T-helper 2 cell treated with Interferon-gamma antibody and Interleukin-4, amounts not matched to agents 5 μg/mL and 100 μg/mL, for 36 hours (primary cell): ENCODE data around the gene PEAK1.
"Not testable (repeated sequence)": the region's sequence is repeated elsewhere in the genome, so short reads cannot be mapped to it uniquely, and the experiment has no call there.

Experiments
- DNase-seq: peaks from one replicate; pipeline ENCODE4 v3.0.0; 2021; ENCODE audit warnings: low spot score
- H3K27ac Mint-ChIP-seq: one replicate; pipeline ENCODE4 v1.8.0; 2021; ENCODE audit warnings: mild to moderate bottlenecking, mixed read lengths
- H3K27me3 Mint-ChIP-seq: one replicate; pipeline ENCODE4 v1.8.0; 2021; ENCODE audit warnings: low read depth, mixed read lengths
- H3K36me3 Mint-ChIP-seq: one replicate; pipeline ENCODE4 v1.8.0; 2021; ENCODE audit warnings: low read depth, mixed read lengths
- H3K4me1 Mint-ChIP-seq: one replicate; pipeline ENCODE4 v1.8.0; 2021; ENCODE audit warnings: low read depth, mixed read lengths
- H3K4me3 Mint-ChIP-seq: one replicate; pipeline ENCODE4 v1.8.0; 2022; ENCODE audit warnings: mild to moderate bottlenecking, moderate library complexity, mixed read lengths
- H3K9me3 Mint-ChIP-seq: one replicate; pipeline ENCODE4 v1.8.0; 2021; ENCODE audit warnings: mixed read lengths

PEAK1 gene

GRCh38 chr15:77208241-77208640 is 211.7 kb downstream of the PEAK1 start:
- peaks cover 6% of the 10 kb centered on the region for H3K9me3 Mint-ChIP-seq
- no peak overlapping the region for H3K4me3 Mint-ChIP-seq
- DNase-seq: no peak
- H3K36me3 Mint-ChIP-seq: peaks cover 2% of the 10 kb centered on the region
- no peaks in the 10 kb centered on the region for H3K4me1 Mint-ChIP-seq
- no peak overlapping the region for H3K27ac Mint-ChIP-seq
- no peaks in the 10 kb centered on the region for H3K27me3 Mint-ChIP-seq

DNA sequence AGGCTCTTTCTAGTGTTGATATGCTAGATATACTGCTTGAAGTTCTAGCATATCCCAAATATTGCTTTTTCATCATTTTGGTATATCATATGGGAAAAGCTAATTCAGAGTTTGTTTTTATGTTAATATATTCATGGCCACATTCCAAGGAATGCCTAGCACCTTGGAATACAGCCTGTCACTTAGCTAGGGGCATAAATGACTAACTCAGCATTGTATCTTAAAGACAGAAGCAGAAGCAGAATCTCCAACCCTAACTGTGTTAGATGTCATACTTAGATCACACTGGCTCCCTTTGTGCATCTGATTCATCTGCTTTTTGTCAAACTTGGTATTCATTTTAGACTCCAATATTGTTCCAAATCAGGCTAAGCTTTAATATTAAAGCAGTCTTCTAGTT is 218.2 kb downstream of the PEAK1 start:
- Mint-ChIP-seq H3K4me3 (no peak overlapping the region), H3K27ac (no peak overlapping the region), H3K9me3 (peaks cover 15% of the 10 kb centered on the region), H3K4me1 (peaks cover 4% of the 10 kb centered on the region), H3K27me3 (no peaks in the 10 kb centered on the region), H3K36me3 (peaks cover 5% of the 10 kb centered on the region)
- no peak for DNase-seq

GRCh38 chr15:77196381-77196780 is 223.5 kb downstream of the PEAK1 start:
- Mint-ChIP-seq H3K4me3 (no peak overlapping the region), H3K9me3 (peaks cover 15% of the 10 kb centered on the region), H3K27ac (no peak overlapping the region), H3K4me1 (no peaks in the 10 kb centered on the region), H3K27me3 (no peaks in the 10 kb centered on the region), H3K36me3 (peaks cover 5% of the 10 kb centered on the region)
- DNase-seq: no peak

- Mint-ChIP-seq H3K36me3 (peaks cover 5% of the 10 kb centered on the region), H3K27me3 (no peaks in the 10 kb centered on the region), H3K4me1 (no peaks in the 10 kb centered on the region), H3K9me3 (peaks cover 15% of the 10 kb centered on the region), H3K27ac (no peak overlapping the region), H3K4me3 (no peak overlapping the region)
- DNase-seq: no peak
Observed at GRCh38 chr15:77195586-77195985, 224.3 kb downstream of the PEAK1 start.

DNA sequence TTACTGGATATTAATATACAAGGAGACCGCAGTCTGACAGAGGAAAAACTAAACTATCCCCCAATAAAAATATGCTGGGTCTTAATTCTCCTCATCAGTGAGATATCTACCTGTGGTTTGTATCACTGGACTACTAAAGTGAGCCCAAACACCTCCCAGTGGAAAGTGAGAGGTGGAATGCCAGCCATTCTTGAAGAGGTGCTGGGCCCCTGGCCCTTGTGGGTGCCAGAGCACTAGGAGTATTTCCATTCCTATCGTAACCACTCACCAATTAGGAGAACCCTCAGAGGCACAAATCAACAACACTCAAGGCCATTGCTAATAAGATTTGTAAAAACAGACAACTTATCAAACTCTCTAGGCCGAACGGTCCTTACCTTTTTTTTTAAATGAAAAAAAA is 227.5 kb downstream of the PEAK1 start:
- DNase-seq: no peak
- Mint-ChIP-seq H3K36me3 (no peaks in the 10 kb centered on the region), H3K27ac (no peak overlapping the region), H3K9me3 (no peaks in the 10 kb centered on the region), H3K27me3 (no peaks in the 10 kb centered on the region), H3K4me3 (no peak overlapping the region), H3K4me1 (peaks cover 18% of the 10 kb centered on the region)

DNA sequence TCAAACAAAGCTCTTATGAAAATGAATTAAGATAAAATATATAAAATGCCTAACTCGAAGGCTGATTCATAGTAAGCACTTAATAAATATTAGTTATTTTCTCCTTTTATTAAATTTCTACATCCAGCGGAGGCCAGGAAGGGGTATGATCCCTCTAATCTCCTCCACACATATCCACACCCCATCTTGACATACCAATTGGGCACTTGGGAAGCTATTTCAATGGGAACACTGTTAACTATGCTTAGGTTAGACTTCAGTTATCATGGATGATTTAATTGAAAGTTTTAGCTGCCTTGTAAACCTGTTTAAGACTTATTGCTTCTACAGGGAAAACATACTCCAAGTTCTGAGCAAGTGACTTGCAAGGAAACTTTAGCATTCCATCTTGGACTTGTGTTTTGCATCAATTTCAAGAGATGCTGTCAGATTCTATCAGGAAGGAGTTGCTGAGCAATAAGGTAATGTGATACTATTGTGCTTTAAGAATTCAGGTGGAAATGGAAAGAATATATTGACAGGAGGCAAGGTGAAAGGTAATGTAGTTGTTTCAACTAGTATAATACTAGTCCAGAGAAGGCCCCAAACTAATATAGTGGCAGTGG is 228.6 kb downstream of the PEAK1 start:
- Mint-ChIP-seq H3K36me3 (no peaks in the 10 kb centered on the region), H3K27me3 (no peaks in the 10 kb centered on the region), H3K4me3 (no peak overlapping the region), H3K27ac (no peak overlapping the region), H3K4me1 (peaks cover 27% of the 10 kb centered on the region), H3K9me3 (no peaks in the 10 kb centered on the region)
- DNase-seq: no peak

- Mint-ChIP-seq H3K36me3 (no peaks in the 10 kb centered on the region), H3K4me1 (peaks cover 31% of the 10 kb centered on the region), H3K27ac (peak overlapping the region; percentile 37), H3K4me3 (peak overlapping the region; percentile 57), H3K9me3 (no peaks in the 10 kb centered on the region), H3K27me3 (no peaks in the 10 kb centered on the region)
- DNase-seq: peak; percentile 55
Observed at GRCh38 chr15:77187751-77188464, 232.0 kb downstream of the PEAK1 start.

DNA sequence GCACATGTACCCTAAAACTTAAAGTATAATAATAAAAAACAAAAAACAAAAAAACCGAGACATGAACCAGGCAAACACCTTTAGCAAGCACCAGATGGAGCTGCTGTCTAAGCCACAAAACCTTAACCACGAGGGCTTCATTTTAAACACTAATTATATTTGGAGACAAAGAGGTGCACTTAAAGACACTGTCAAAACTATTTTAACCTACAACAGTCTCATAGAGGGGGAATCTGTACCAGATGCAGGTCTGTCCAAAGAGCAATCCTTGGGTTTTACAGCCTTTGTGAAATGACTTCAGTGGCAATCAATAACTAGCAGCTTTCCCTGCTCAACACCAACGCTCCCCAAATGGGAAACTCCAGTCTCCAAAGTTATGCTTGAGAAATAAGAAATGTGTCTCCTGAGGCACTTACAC is 233.3 kb downstream of the PEAK1 start:
- no peak for DNase-seq
- Mint-ChIP-seq H3K4me3 (no peak overlapping the region), H3K4me1 (peaks cover 43% of the 10 kb centered on the region), H3K27me3 (no peaks in the 10 kb centered on the region), H3K9me3 (no peaks in the 10 kb centered on the region), H3K27ac (no peak overlapping the region), H3K36me3 (no peaks in the 10 kb centered on the region)

GRCh38 chr15:77185242-77185785 is 234.6 kb downstream of the PEAK1 start:
- Mint-ChIP-seq H3K27me3 (no peaks in the 10 kb centered on the region), H3K9me3 (no peaks in the 10 kb centered on the region), H3K36me3 (no peaks in the 10 kb centered on the region), H3K4me3 (no peak overlapping the region), H3K4me1 (peaks cover 55% of the 10 kb centered on the region), H3K27ac (no peak overlapping the region)
- DNase-seq: no peak

DNA sequence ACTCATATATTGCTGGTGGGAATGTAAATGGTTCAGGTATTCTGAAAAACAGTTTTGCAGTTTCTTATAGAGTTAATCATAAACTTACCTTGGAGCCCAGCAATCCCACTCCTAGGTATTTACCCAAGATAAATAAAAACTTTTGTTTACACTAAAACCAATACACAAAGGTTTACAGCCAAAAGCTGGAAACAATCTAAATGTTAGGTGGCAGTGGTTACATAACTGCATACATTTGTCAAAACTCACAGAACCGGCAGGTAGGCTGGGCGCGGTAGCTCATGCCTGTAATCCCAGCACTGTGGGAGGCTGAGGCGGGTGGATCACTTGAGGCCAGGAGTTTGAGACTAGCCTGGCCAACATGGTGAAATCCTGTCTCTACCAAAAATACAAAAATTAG is 235.6 kb downstream of the PEAK1 start:
- not testable (repeated sequence) for DNase-seq, H3K4me3 Mint-ChIP-seq, H3K27me3 Mint-ChIP-seq, H3K9me3 Mint-ChIP-seq, H3K27ac Mint-ChIP-seq, H3K36me3 Mint-ChIP-seq
- H3K4me1 Mint-ChIP-seq: peaks cover 60% of the 10 kb centered on the region

DNA sequence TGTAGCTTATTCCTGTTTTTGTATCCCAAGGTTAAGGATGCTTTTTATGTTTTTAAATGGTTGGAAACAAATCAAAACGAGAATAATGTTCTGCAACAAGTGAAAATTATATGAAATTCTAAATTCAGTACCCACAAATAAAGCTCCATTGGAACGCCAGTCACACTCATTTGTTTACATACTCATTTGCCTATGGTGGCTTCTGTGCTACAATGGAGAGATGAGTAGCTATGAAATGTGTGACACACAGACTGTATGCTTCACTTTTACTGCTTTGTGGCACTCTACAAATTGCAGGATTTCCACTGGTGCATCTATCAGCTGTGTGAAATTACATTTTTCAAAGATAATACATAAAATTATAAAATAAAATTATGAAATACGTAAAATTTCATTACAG is 236.8 kb downstream of the PEAK1 start:
- Mint-ChIP-seq H3K4me3 (no peak overlapping the region), H3K36me3 (no peaks in the 10 kb centered on the region), H3K9me3 (no peaks in the 10 kb centered on the region), H3K27me3 (no peaks in the 10 kb centered on the region), H3K27ac (no peak overlapping the region), H3K4me1 (peaks cover 62% of the 10 kb centered on the region)
- no peak for DNase-seq

- Mint-ChIP-seq H3K4me1 (peaks cover 48% of the 10 kb centered on the region), H3K27ac (peak overlapping the region; percentile 62), H3K4me3 (peak overlapping the region; percentile 6), H3K36me3 (peaks cover 3% of the 10 kb centered on the region), H3K27me3 (no peaks in the 10 kb centered on the region), H3K9me3 (no peaks in the 10 kb centered on the region)
- no peak for DNase-seq
Observed at GRCh38 chr15:77181305-77182074, 238.4 kb downstream of the PEAK1 start.

DNA sequence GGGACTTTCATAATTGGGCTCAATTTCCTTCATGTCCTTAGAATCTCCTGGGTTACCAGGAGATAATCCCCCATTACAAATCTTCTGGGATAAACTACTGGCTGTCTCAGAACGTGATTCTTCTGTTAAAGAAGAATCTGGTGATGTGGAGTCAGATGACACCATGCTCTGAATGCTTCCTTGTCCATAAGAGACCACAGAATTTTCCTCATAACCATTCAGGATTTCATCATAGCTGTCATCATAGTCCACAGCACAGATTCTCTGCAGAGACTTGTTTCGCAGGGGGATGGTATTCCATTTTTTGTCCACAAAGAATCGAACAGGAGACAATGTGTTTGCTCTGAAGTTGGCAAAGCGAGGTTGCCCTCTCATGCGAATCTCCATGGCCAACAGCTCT is 239.1 kb downstream of the PEAK1 start:
- Mint-ChIP-seq H3K4me1 (peaks cover 46% of the 10 kb centered on the region), H3K36me3 (peaks cover 3% of the 10 kb centered on the region), H3K4me3 (no peak overlapping the region), H3K27ac (no peak overlapping the region), H3K27me3 (no peaks in the 10 kb centered on the region), H3K9me3 (no peaks in the 10 kb centered on the region)
- no peak for DNase-seq

DNA sequence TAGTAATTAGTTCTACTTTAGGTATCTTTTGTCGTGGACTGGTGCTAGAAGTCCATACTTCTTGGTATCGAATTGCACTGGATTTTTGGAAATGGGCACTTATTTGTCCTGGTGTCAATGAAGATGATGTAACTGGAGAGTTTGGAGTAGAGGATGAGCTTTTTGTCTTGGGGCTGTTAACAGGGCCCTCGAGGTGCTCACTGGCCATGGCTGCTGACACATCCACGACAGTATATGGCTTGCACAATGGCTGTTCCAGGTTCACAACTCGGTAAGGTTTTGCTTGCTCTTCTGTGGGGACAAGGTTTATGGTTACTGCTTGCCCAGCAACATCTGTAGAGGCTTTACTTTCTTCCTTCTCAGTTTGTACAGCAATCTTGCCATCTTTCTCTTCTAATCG is 239.6 kb downstream of the PEAK1 start:
- H3K9me3 Mint-ChIP-seq: no peaks in the 10 kb centered on the region
- H3K4me3 Mint-ChIP-seq: peak overlapping the region; percentile 67
- H3K36me3 Mint-ChIP-seq: peaks cover 3% of the 10 kb centered on the region
- peaks cover 43% of the 10 kb centered on the region for H3K4me1 Mint-ChIP-seq
- no peaks in the 10 kb centered on the region for H3K27me3 Mint-ChIP-seq
- no peak for DNase-seq
- H3K27ac Mint-ChIP-seq: peak overlapping the region; percentile 82
